ENCODE measurements around the gene OBSCN.

The OBSCN gene

GRCh38 chr1:228279722-228280105, 71.9 kb downstream of the OBSCN start:
- no peak for DNase-seq

GRCh38 chr1:228280106-228280901, 72.5 kb downstream of the OBSCN start:
- no peak for DNase-seq

DNA sequence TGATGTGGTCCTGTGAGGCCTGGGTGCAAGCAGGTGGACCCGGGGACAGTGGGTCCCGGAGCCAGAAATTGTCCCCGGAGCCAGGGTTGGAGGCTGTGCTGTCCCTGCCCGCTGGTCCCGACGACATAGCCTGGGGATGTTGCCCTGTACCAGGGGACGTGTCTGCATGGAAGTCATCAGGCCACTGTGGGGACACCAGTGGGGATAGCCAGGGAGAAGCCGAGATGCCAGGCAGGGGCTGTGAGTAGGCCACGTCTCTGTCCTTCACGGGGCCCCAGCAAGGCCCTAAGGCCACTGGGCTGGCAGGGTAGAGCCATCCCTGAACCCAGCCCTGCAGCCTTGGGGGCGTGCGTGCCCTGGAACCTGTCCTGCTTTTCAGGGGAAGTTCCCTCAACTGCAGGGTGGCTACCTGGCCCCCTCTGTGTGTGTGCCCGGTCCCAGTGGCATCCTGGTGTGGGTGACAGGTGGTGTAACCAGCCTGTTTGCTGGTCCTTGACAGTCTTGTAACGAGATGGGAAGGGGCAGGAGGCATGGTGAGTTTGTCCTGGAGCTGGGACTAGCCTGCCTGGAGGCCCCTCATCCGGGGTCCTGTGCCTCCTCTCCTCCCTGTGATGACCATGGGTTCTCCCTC, 73.2 kb downstream of the OBSCN start:
- DNase-seq = no peak

DNA sequence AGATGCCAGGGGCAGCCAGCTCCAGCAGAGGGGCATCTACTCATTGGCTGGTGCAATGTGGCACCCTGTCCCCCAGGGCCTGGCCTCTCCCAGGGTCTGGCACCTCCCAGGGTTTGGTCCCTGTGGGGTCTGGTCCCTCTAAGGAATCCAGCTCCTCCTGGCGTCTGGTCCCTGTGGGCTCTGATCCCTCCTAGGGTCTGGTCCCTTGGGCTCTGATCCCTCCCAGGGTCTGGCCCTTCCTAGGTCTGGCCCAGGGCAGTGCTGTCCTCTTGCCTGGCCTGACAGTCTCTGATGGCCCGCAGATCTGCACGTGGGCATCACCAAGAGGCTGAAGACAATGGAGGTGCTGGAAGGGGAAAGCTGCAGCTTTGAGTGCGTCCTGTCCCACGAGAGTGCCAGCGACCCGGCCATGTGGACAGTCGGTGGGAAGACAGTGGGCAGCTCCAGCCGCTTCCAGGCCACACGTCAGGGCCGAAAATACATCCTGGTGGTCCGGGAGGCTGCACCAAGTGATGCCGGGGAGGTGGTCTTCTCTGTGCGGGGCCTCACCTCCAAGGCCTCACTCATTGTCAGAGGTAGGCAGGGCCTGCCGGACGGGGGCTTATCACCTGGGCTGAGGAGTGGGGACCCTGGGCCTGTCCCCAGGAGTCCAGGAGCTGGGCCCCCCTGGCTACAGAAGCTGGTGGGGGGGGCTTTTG, 73.9 kb downstream of the OBSCN start:
- DNase-seq = no peak

DNA sequence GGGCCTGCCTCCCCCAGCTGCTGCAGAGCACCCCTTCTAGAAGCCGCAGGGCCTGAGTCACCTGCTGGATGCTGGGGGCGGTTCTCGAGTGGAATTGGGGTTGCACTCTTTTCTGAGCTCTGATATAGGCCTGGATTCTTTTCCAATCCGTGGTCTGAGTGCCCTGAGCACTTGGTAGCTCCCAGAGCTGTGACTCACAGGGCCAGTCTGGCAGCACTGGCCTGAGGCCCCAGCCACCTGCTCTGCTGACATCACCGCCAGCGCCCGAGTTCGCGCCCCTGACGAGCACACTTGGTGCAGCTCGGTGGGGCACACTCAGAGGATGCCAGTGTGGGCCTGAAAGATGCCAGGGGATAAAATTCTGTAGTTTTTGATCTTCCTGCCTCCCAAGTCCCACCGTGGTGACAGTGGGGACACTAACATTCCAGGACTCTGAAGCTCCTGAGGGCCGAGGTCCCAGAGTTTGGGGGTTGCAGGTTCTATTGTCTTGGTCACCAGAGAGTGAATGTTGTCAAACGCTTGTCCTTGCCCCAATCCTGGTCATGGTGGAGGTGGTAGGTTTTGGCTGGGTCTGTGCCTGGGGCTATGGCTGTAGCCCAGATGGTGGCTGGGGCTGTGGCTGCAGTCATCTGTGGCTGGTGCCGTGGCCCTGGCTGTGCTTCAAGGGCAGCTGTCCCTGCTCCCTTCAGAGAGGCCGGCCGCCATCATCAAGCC, 74.6 kb downstream of the OBSCN start:
- no peak for DNase-seq

DNA sequence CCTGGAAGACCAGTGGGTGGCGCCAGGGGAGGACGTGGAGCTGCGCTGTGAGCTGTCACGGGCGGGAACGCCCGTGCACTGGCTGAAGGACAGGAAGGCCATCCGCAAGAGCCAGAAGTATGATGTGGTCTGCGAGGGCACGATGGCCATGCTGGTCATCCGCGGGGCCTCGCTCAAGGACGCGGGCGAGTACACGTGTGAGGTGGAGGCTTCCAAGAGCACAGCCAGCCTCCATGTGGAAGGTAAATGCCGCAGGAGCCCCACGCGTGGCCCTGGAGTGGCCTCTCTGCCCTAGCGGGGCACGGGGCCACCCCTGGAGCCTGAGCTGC, 75.2 kb downstream of the OBSCN start:
- no peak for DNase-seq

DNA sequence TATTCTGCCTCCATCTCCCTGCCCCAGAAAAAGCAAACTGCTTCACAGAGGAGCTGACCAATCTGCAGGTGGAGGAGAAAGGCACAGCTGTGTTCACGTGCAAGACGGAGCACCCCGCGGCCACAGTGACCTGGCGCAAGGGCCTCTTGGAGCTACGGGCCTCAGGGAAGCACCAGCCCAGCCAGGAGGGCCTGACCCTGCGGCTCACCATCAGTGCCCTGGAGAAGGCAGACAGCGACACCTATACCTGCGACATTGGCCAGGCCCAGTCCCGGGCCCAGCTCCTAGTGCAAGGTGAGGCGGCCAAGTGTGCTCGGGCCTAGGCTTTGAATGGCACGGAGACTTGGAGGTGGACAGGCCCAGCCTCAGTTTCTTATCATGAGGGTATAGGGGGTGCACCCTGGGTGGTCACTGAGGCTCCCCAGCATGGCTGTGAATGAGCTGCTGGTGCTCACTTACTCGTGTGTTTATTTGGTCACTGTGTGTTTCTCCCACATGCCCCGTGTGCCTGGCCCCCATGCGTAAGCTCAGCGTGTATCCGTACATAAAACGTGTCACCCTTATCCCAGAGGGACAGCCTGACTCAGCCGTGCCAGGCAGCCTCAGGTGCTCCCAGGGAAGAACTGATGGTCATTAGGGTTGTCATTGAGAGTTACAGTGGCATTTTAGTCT, 75.8 kb downstream of the OBSCN start:
- no peak for DNase-seq

- no peak for DNase-seq
Observed at GRCh38 chr1:228284148-228284495, 76.3 kb downstream of the OBSCN start.

GRCh38 chr1:228284521-228284920, 76.7 kb downstream of the OBSCN start:
- no peak for DNase-seq

- no peak for DNase-seq
Observed at GRCh38 chr1:228285661-228286504, 78.0 kb downstream of the OBSCN start.

- no peak for DNase-seq
Observed at GRCh38 chr1:228286505-228287417, 78.9 kb downstream of the OBSCN start.

DNA sequence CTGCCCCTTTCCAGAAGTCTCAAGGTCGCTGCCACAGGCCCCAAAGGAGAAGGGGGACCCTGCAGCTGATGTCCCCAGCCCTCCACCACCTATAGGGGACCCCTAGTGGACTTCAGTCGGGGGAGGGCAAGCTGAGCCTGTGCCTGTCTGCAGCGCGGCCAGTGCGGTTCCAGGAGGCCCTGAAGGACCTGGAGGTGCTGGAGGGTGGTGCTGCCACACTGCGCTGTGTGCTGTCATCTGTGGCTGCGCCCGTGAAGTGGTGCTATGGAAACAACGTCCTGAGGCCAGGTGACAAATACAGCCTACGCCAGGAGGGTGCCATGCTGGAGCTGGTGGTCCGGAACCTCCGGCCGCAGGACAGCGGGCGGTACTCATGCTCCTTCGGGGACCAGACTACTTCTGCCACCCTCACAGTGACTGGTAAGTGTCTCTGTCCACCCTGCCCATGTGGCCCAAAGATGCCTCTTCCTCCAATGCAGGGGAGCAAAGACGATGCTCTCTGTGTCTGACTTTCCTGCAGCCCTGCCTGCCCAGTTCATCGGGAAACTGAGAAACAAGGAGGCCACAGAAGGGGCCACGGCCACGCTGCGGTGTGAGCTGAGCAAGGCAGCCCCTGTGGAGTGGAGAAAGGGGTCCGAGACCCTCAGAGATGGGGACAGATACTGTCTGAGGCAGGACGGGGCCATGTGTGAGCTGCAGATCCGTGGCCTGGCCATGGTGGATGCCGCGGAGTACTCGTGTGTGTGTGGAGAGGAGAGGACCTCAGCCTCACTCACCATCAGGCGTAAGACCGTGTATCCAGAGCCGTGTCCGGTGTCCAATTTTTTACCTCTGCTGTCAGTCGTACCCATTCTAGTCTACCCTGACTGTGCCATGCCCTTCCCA, 79.9 kb downstream of the OBSCN start:
- no peak for DNase-seq

GRCh38 chr1:228288536-228289238, 80.8 kb downstream of the OBSCN start:
- no peak for DNase-seq

- DNase-seq = no peak
Observed at GRCh38 chr1:228289239-228289849, 81.5 kb downstream of the OBSCN start.

DNA sequence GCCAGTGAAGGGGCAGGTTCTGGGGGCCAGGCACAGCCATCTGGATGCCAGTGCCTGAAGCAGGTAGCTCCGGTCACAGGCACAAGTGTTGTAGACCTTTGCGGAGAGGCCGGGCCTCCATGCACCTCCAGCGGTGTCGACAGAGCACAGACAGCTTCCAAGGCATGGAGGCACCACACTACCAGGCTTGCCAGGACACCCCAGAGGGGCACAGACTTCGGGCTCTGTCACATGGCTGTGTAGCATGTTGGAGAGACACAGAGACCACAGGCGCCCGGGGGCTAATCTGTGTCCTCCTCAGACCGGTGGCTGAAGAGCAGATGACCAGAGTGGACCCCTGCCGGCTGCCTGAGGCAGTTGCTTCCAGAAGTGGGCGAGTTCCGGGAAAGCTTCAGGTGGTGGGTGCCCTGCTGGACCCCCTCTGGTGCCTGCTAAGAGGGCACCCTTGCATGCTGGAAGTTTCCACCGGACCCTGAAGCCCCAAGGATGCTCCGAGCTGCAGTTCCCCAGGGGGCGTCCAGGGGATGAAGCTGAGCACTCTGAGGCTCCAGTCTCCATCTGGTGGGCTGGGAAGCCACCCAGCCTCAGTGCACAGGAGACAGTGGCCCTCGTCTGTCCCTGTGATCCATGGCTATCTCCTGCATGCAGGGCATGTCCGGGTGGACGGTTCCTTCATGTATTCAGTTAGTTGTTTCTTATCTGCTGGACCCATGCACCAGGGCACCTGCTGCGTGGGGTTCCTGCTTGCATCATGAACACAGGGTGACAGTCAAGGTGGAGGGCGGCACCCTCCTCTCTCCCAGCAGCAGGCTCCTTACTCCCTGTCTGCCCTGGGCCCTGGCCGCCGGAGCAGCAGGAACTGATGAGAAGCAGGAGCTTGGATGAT, 82.4 kb downstream of the OBSCN start:
- DNase-seq = no peak

GRCh38 chr1:228291906-228292608, 84.2 kb downstream of the OBSCN start:
- DNase-seq = no peak

GRCh38 chr1:228292609-228292911, 84.7 kb downstream of the OBSCN start:
- no peak for DNase-seq

Measured in CD4-positive, alpha-beta T cell treated with Interleukin-17A for 4 hours (primary cell).